ENCODE data around the gene LINS1.

Gene LINS1

DNA sequence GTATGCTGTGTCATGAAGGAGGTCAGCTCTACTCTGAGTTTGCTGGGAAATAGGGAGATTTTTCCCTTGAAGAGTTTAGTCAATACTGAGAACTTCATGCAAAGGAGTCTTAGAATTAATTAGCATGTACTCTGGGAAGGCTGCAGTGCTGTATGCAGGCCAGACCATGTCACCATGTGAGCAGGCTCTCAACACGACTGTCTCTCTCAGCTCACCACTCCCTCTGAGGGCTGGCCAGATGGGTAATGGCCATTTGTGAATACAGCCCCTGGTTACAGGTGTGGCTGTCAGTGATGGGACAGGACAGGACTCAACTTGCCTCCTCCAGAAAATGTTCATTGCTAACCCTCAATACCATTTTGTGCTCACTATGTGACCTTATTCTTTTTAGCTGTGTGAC, 68.1 kb downstream of the LINS1 start:
- H3K4me3 ChIP-seq (ENCODE audit: low read length): no peak overlapping the region
- no peak overlapping the region for H4K5ac ChIP-seq (ENCODE audit: low read length)
- H3K9ac ChIP-seq (ENCODE audit: low read length): no peak overlapping the region
- no peak overlapping the region for H3K56ac ChIP-seq (ENCODE audit: low read length)
- H3K27me3 ChIP-seq (ENCODE audit: insufficient read depth, low read length, poor library complexity): no peaks in the 10 kb centered on the region
- no peak for DNase-seq
- no peak overlapping the region for H3K23ac ChIP-seq (ENCODE audit: low read length)
- H3K4me2 ChIP-seq (ENCODE audit: low read length): no peak overlapping the region
- no peak overlapping the region for H4K8ac ChIP-seq (ENCODE audit: low read depth, low read length)
- H2BK5ac ChIP-seq (ENCODE audit: low read length): no peak overlapping the region
- H3K18ac ChIP-seq (ENCODE audit: low read length): no peak overlapping the region
- no peak overlapping the region for H2BK15ac ChIP-seq (replicated peaks; ENCODE audit: low read depth)
- H3K27ac ChIP-seq (ENCODE audit: low read depth, low read length): no peak overlapping the region
- no peaks in the 10 kb centered on the region for H3K79me2 ChIP-seq (ENCODE audit: control insufficient read depth, insufficient read depth, low read length)
- H3K36me3 ChIP-seq (ENCODE audit: control insufficient read depth, insufficient read depth, low read length): no peaks in the 10 kb centered on the region
- no CpG with 5 or more reads among the region's 1 CpG for WGBS (ENCODE audit: extremely low coverage, insufficient coverage, low lambda C conversion rate)
- H3K4me1 ChIP-seq (ENCODE audit: control insufficient read depth, low read depth, low read length): no peaks in the 10 kb centered on the region
- H3K79me1 ChIP-seq (ENCODE audit: low read length): no peaks in the 10 kb centered on the region
- H2AK5ac ChIP-seq (ENCODE audit: low read length): no peak overlapping the region
- H2BK120ac ChIP-seq (ENCODE audit: low read depth, low read length): no peak overlapping the region
- no peak overlapping the region for H3K4ac ChIP-seq (ENCODE audit: low read depth, low read length)

DNA sequence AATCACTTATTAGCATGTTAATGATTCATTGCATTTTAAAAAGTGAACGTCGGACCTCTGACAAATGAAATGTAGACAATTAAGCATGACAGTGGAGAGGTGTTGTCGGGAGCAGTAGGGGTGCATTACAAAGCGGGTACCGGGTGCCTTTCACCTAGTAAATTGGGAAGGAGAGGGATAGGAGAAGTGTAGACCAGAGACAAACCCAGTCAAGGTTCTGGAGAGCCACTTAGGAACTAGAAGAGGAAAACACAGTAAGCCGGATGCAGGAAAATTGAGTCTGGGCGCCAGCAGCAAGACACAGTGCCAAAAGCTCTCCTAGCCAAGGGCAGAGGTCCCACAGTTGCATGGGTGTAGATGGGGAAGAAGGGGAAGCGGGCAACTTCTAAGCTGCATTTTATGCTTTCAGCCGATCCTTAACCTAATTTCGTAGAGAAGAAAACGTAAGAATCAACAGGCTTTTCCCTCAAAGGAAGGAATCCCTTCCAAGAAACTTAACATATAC, 70.1 kb downstream of the LINS1 start:
- Histone ChIP-seq H4K5ac (ENCODE audit: low read length) (no peak overlapping the region), H2BK15ac (replicated peaks; ENCODE audit: low read depth) (no peak overlapping the region), H3K4me2 (ENCODE audit: low read length) (no peak overlapping the region), H3K27me3 (ENCODE audit: insufficient read depth, low read length, poor library complexity) (no peaks in the 10 kb centered on the region), H2BK5ac (ENCODE audit: low read length) (no peak overlapping the region), H3K56ac (ENCODE audit: low read length) (no peak overlapping the region), H3K27ac (ENCODE audit: low read depth, low read length) (no peak overlapping the region), H4K8ac (ENCODE audit: low read depth, low read length) (no peak overlapping the region), H3K4me1 (ENCODE audit: control insufficient read depth, low read depth, low read length) (no peaks in the 10 kb centered on the region), H3K4me3 (ENCODE audit: low read length) (no peak overlapping the region), H3K18ac (ENCODE audit: low read length) (no peak overlapping the region), H2BK120ac (ENCODE audit: low read depth, low read length) (no peak overlapping the region), H3K9ac (ENCODE audit: low read length) (no peak overlapping the region), H2AK5ac (ENCODE audit: low read length) (no peak overlapping the region), H3K4ac (ENCODE audit: low read depth, low read length) (no peak overlapping the region), H3K23ac (ENCODE audit: low read length) (no peak overlapping the region), H3K36me3 (ENCODE audit: control insufficient read depth, insufficient read depth, low read length) (no peaks in the 10 kb centered on the region), H3K79me2 (ENCODE audit: control insufficient read depth, insufficient read depth, low read length) (no peaks in the 10 kb centered on the region), H3K79me1 (ENCODE audit: low read length) (no peaks in the 10 kb centered on the region)
- WGBS (ENCODE audit: extremely low coverage, insufficient coverage, low lambda C conversion rate): no CpG with 5 or more reads among the region's 11 CpGs
- no peak for DNase-seq

DNA sequence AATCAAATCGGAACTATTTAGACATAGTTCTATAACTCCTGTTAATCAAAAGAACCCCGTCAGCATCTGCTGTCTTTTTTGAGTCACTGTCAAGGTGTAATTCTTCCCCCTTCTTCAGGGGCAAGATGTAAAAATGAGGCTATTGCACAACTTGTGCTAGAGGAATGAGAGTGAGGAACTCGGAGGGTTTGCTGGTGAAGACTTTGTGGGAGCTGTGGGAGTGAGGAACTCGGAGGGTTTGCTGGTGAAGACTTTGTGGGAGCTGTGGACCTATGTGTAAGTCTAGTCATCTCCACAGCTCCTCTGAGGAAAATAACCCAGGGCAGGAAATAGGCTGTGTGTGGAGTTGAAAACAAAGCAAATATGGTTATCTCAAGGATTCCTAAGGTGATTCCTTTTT, 70.8 kb downstream of the LINS1 start:
- no peak overlapping the region for H3K27ac ChIP-seq (ENCODE audit: low read depth, low read length)
- H4K8ac ChIP-seq (ENCODE audit: low read depth, low read length): no peak overlapping the region
- no CpG with 5 or more reads among the region's 4 CpGs for WGBS (ENCODE audit: extremely low coverage, insufficient coverage, low lambda C conversion rate)
- H2BK15ac ChIP-seq (replicated peaks; ENCODE audit: low read depth): no peak overlapping the region
- H2BK120ac ChIP-seq (ENCODE audit: low read depth, low read length): no peak overlapping the region
- no peak overlapping the region for H2BK5ac ChIP-seq (ENCODE audit: low read length)
- H3K18ac ChIP-seq (ENCODE audit: low read length): no peak overlapping the region
- no peaks in the 10 kb centered on the region for H3K79me2 ChIP-seq (ENCODE audit: control insufficient read depth, insufficient read depth, low read length)
- H3K4me1 ChIP-seq (ENCODE audit: control insufficient read depth, low read depth, low read length): no peaks in the 10 kb centered on the region
- DNase-seq: no peak
- no peaks in the 10 kb centered on the region for H3K27me3 ChIP-seq (ENCODE audit: insufficient read depth, low read length, poor library complexity)
- H3K23ac ChIP-seq (ENCODE audit: low read length): no peak overlapping the region
- H3K79me1 ChIP-seq (ENCODE audit: low read length): no peaks in the 10 kb centered on the region
- no peak overlapping the region for H3K4ac ChIP-seq (ENCODE audit: low read depth, low read length)
- no peak overlapping the region for H3K4me2 ChIP-seq (ENCODE audit: low read length)
- no peaks in the 10 kb centered on the region for H3K36me3 ChIP-seq (ENCODE audit: control insufficient read depth, insufficient read depth, low read length)
- H3K9ac ChIP-seq (ENCODE audit: low read length): no peak overlapping the region
- H3K56ac ChIP-seq (ENCODE audit: low read length): no peak overlapping the region
- H4K5ac ChIP-seq (ENCODE audit: low read length): no peak overlapping the region
- no peak overlapping the region for H2AK5ac ChIP-seq (ENCODE audit: low read length)
- no peak overlapping the region for H3K4me3 ChIP-seq (ENCODE audit: low read length)

DNA sequence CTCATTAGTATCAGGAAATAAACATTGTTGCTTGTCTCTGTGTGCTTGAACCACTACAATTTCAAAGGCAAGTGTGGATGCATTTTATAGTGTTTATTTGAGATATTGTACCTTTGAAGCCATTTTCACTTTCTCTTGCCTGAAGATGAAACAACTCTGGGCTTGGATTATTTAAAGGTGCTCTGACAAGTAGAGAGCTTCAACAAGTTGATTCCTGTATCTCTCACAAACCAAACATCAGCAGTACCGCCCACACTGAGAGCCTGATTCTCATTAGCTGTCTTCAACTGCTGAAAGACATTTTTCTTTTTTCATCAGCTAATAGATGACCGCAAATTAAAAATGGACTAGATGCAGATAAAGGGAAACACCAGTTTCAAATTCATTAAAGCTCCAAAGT, 72.4 kb downstream of the LINS1 start:
- no peaks in the 10 kb centered on the region for H3K36me3 ChIP-seq (ENCODE audit: control insufficient read depth, insufficient read depth, low read length)
- H4K8ac ChIP-seq (ENCODE audit: low read depth, low read length): no peak overlapping the region
- no peak overlapping the region for H4K5ac ChIP-seq (ENCODE audit: low read length)
- no peak overlapping the region for H2BK120ac ChIP-seq (ENCODE audit: low read depth, low read length)
- no peak overlapping the region for H3K4me3 ChIP-seq (ENCODE audit: low read length)
- H2AK5ac ChIP-seq (ENCODE audit: low read length): no peak overlapping the region
- H3K4ac ChIP-seq (ENCODE audit: low read depth, low read length): no peak overlapping the region
- H2BK5ac ChIP-seq (ENCODE audit: low read length): no peak overlapping the region
- H3K27me3 ChIP-seq (ENCODE audit: insufficient read depth, low read length, poor library complexity): no peaks in the 10 kb centered on the region
- no CpG with 5 or more reads among the region's 2 CpGs for WGBS (ENCODE audit: extremely low coverage, insufficient coverage, low lambda C conversion rate)
- no peak overlapping the region for H3K27ac ChIP-seq (ENCODE audit: low read depth, low read length)
- H3K4me1 ChIP-seq (ENCODE audit: control insufficient read depth, low read depth, low read length): no peaks in the 10 kb centered on the region
- H3K4me2 ChIP-seq (ENCODE audit: low read length): no peak overlapping the region
- no peak overlapping the region for H3K23ac ChIP-seq (ENCODE audit: low read length)
- no peak overlapping the region for H3K56ac ChIP-seq (ENCODE audit: low read length)
- no peak overlapping the region for H3K9ac ChIP-seq (ENCODE audit: low read length)
- H3K18ac ChIP-seq (ENCODE audit: low read length): no peak overlapping the region
- no peaks in the 10 kb centered on the region for H3K79me1 ChIP-seq (ENCODE audit: low read length)
- H3K79me2 ChIP-seq (ENCODE audit: control insufficient read depth, insufficient read depth, low read length): no peaks in the 10 kb centered on the region
- no peak overlapping the region for H2BK15ac ChIP-seq (replicated peaks; ENCODE audit: low read depth)
- DNase-seq: no peak

DNA sequence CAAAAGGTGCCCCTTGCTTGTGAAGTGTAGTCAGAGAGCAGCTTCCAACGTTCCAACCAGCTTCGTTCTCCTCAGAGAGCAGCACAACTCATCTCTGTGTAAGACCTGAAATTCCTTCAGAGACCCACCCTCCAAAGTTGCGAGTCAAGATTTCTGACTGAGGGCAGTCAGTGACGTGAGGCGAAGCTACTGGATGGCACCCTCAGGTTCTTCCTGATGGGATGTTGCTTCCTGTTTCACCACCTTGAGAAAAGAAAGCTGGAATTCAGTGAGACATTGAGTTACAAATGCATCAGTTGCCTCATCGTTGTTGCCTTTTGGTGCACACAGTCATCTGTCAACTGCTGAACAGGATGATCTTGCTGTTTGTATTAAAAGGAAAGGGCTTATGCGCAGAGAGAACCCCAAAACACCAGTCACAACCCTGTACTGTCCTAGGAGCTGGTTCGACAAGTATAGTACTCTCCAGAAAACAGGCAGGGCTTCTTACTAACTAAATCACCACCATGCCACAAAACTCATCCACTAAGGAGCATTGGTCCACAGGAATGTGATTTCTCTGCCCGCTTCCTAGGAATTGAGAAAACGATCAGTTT, 73.1 kb downstream of the LINS1 start, which contains the start of gene CERS3:
Gene CERS3, minus strand, starts transcription at position 118 of the 596 bp plus-strand sequence. CDS start 27,101 bp downstream, outside the sequence.
- Histone ChIP-seq H3K4ac (ENCODE audit: low read depth, low read length) (no peak within 1 kb of the TSS), H3K23ac (ENCODE audit: low read length) (no peak within 1 kb of the TSS), H2BK5ac (ENCODE audit: low read length) (no peak within 1 kb of the TSS), H3K27me3 (ENCODE audit: insufficient read depth, low read length, poor library complexity) (no peaks in the 10 kb centered on the region), H3K9ac (ENCODE audit: low read length) (no peak within 1 kb of the TSS), H3K4me1 (ENCODE audit: control insufficient read depth, low read depth, low read length) (no peaks in the 10 kb centered on the region), H3K36me3 (ENCODE audit: control insufficient read depth, insufficient read depth, low read length) (no peaks in the 10 kb centered on the region), H3K4me3 (ENCODE audit: low read length) (no peak within 1 kb of the TSS), H3K27ac (ENCODE audit: low read depth, low read length) (no peak within 1 kb of the TSS), H2AK5ac (ENCODE audit: low read length) (no peak within 1 kb of the TSS), H2BK15ac (replicated peaks; ENCODE audit: low read depth) (no peak within 1 kb of the TSS), H3K56ac (ENCODE audit: low read length) (no peak within 1 kb of the TSS), H4K8ac (ENCODE audit: low read depth, low read length) (no peak within 1 kb of the TSS), H2BK120ac (ENCODE audit: low read depth, low read length) (no peak within 1 kb of the TSS), H3K18ac (ENCODE audit: low read length) (no peak within 1 kb of the TSS), H3K79me2 (ENCODE audit: control insufficient read depth, insufficient read depth, low read length) (no peaks in the 10 kb centered on the region), H4K5ac (ENCODE audit: low read length) (no peak within 1 kb of the TSS), H3K4me2 (ENCODE audit: low read length) (no peak within 1 kb of the TSS), H3K79me1 (ENCODE audit: low read length) (no peaks in the 10 kb centered on the region)
- no peak for DNase-seq
- no CpG with 5 or more reads among the region's 10 CpGs for WGBS (ENCODE audit: extremely low coverage, insufficient coverage, low lambda C conversion rate)

DNA sequence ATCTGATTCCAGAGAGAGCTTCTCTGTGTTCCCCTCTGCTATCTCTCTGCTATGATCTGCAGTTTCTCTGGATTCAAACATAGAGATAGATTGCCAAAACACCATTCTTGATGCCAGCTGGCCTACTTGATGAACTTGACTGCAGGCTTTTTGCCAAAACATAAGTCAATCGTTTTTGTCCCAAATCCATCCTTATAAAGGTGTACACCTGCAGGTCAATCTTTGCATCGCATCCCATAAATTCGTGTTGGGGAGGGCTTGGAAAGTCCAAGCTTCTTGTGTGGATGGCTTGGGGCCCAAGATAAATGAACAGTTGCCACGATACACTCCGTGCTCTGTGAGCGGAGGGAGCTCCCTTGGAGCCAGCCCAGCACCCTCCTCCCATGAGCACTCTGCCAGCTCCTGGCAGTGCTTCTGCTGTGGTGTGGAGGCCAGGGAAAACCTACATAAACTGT, 75.9 kb downstream of the LINS1 start:
- no CpG with 5 or more reads among the region's 6 CpGs for WGBS (ENCODE audit: extremely low coverage, insufficient coverage, low lambda C conversion rate)
- H4K5ac ChIP-seq (ENCODE audit: low read length): no peak overlapping the region
- no peak overlapping the region for H2BK15ac ChIP-seq (replicated peaks; ENCODE audit: low read depth)
- H2BK120ac ChIP-seq (ENCODE audit: low read depth, low read length): no peak overlapping the region
- H3K4me1 ChIP-seq (ENCODE audit: control insufficient read depth, low read depth, low read length): no peaks in the 10 kb centered on the region
- H3K23ac ChIP-seq (ENCODE audit: low read length): no peak overlapping the region
- H3K4ac ChIP-seq (ENCODE audit: low read depth, low read length): no peak overlapping the region
- H2AK5ac ChIP-seq (ENCODE audit: low read length): no peak overlapping the region
- H3K4me2 ChIP-seq (ENCODE audit: low read length): no peak overlapping the region
- no peak for DNase-seq
- no peak overlapping the region for H2BK5ac ChIP-seq (ENCODE audit: low read length)
- H3K36me3 ChIP-seq (ENCODE audit: control insufficient read depth, insufficient read depth, low read length): no peaks in the 10 kb centered on the region
- H3K27me3 ChIP-seq (ENCODE audit: insufficient read depth, low read length, poor library complexity): no peaks in the 10 kb centered on the region
- no peak overlapping the region for H3K56ac ChIP-seq (ENCODE audit: low read length)
- no peak overlapping the region for H3K27ac ChIP-seq (ENCODE audit: low read depth, low read length)
- no peak overlapping the region for H4K8ac ChIP-seq (ENCODE audit: low read depth, low read length)
- no peak overlapping the region for H3K18ac ChIP-seq (ENCODE audit: low read length)
- H3K9ac ChIP-seq (ENCODE audit: low read length): no peak overlapping the region
- no peaks in the 10 kb centered on the region for H3K79me1 ChIP-seq (ENCODE audit: low read length)
- H3K79me2 ChIP-seq (ENCODE audit: control insufficient read depth, insufficient read depth, low read length): no peaks in the 10 kb centered on the region
- H3K4me3 ChIP-seq (ENCODE audit: low read length): no peak overlapping the region
